T1000 (cell line): Measurements from ENCODE around the gene BARX2.

Experiments
- DNase-seq: peaks from one replicate; lab custom pipeline; 2025; ENCODE audit warnings: mixed read lengths; lab: John Stamatoyannopoulos, UW

BARX2 gene

DNA sequence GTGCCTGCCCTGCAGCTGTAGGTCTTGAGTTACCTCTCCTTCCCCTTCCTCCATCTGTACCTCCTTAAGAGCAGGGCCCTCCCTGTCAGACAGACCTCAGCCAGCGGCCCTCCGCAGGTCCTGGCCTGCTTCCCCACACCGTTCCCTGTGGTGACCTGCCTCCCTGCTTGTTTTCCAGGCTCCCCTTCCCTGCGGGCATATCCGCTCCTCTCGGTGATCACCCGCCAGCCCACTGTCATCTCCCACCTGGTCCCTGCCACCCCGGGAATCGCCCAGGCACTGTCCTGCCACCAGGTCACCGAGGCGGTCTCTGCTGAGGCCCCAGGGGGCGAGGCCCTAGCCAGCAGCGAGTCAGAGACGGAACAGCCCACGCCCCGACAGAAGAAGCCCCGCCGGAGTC, 60.9 kb downstream of the BARX2 start:
- no peak for DNase-seq

DNA sequence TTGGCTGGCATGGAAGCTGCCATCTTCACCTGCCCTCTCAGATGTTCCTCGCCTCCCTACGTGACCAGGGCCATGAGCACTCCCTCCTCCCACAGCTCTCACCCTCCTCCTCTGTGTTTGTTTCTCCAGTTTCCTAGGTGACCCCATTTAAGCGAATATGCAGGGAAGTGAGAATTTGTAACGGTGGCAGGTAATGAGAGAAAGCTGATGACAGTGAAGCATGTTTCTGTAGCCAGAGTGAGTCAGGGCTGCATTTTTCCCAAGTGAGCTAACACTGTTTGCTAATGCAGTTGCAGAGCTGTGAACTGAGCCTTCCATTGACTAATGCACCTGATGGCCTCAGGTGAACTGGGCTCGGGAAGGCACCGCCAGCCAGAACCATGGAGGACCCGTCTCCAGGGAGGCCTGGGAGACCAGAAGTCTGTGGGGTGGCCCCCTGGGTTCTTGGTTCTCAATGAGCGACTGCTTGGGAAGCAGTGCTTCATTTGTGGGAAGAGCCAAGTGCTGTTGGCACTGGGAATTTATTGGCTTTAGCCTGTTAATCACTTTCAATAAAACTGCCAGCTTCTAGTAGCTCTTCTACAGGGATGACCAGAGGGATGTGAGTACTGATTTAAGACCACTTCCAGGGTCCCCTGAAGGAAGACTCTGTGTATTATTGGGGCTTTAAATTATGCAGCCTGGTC, 64.5 kb downstream of the BARX2 start:
- DNase-seq = no peak

DNA sequence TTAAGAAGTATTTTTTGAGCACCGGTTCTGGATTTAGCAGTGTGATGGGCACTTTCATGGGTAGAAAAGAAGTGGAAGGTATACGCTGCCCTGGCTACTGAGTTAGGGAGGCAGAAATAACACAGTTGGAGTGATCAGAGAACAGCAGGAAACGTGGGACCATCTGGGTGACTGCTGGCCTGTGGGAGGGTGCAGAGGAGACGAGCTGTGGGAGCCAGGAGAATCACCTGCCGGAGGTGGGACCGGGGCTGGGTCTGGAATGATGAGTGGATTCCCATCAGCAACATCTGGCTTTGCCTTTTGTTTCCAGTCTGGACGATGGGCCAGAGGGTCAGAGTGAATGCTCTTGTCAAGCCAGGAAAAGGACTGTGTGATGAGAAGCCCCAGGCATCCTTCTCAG, 66.5 kb downstream of the BARX2 start:
- DNase-seq = no peak

DNA sequence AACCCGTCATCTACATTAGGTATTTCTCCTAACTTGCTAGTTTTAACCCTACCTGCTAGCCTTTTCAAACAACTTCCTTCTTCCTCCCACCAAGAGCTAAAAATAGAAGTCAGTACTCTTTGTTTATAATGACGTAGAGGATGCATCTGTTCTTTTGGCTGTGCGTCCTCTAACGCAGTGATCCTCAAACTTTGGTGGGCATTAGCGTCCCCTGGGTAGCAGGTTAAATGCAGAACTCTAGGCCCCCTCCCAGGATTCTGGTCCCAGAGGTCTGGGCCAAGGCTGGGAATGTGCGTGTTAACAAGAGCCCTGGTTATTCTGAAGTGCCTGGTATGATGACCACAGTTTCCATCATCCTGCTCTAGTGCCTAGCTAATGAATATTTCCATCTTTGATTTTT, 67.6 kb downstream of the BARX2 start:
- DNase-seq = no peak

DNA sequence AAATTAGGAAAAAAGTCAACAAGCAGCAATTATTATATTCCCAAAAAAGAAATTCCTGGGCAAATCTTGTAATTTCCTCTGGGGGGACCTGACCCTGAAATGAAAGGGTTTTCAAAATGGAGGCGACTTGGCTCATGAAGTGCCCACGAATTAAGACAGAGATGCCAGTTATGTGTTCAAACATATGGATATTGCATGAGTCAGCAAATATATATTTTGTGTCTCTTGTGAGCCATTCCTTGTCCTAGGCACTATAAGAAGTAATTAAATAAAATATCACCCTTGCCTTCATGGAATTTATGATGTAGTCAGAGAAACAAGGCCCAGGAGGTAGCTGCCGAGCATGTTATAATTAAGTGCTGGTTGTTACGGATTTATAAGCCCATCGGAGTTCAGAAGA, 68.6 kb downstream of the BARX2 start:
- DNase-seq = no peak

DNA sequence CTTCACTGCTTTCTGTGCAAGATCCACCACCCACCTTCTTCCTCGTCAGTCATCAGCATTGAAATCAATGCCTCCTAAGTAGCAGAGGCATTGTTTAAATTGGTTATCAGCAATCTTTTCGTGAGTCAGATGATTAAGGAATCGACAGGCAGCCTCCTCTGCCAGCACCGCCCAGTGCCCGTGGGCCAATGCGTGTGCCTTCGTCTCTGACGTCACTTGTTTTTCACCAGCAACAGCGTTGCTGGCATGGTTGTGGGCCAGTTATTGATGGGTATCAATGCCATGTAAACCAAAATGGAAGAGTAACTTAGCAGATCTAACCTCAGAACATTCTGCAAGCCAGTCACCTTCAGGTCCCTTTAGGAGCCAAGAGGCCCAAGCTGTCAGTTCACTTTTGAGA, 69.6 kb downstream of the BARX2 start:
- DNase-seq = no peak

DNA sequence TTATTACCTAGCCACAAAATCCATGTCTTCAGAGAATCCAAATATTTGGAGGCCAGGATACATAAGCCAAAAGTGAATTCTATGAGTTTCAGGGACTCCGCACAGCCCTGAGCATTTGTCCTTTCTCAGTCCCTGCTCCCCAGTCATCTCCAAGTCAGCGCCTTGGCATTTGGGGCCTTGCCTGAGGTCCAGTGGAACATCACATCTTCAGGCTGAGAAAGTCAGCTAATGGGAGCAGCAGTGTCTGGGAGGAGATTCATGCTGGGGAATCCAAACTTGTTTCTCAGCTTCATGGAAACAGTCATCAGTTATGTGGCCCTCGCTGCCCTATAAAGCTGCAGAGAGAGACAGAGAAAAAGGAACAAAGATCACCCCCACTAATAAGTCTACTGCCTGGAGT, 70.9 kb downstream of the BARX2 start:
- DNase-seq = no peak

DNA sequence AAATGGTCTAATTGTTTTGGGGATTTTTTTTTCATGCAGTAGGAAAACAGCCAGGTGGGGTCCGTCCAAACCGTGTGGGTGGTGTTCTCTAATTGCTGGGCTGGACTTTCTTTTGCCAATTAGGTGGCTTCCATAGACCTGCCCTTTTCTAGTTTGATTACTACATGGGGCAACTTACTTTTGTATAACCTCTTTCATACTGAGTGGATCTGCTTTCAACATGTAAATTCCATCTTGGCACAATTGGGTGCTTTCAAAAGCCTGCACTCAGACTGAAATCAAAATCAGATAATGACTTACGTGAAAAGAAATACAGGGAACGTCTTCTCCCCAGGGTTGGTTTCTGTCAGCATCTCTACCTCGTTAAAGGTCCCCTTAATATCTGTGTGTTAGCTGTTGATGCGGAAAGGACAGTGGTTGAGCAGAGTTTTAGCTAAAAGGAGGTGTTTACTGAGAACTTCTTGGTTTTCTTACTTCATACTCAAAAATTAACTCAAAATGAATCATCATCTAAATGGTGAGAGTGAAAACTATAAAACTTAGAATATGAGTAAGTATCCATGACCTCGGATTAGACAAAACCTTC, 72.1 kb downstream of the BARX2 start:
- no peak for DNase-seq

DNA sequence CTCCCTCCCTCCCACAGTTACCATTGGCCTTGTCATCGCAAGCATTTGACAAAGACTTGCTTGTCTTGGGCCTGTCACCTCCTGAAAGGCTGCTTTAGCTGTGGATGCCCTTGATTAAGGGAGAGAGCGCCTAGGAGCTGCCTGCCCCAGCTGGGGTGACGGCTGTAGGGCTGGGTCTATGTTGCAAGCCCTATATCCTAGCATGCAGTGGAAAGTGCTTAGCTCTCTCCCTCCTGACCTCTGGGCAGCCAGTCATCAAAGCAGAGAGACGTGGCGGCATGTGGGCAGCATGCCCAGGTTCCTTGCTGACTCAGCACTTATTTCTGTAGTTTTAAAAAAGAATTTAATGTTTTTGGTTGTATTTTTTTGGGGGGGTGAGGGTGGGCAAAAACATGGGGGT, 75.9 kb downstream of the BARX2 start:
- no peak for DNase-seq

DNA sequence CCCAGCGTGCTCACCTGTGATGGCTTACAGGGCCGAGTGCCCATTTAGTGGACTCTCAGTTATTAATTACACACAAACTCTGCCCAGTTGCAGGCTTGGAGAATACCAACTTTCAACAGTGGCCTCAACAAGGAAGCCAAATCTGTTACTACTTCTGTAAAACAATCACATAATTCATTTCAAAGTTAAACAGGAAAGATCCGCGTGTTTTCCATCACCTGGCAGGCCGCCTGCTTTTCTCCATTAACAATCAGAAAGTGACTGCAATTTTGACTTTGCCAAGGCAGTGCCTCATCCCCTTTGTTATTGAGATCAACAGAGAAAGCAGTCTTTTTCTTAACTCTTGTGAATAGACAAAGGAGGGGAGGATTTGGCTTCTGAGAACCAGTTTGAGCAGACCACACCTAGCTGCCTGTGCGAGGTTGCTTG, 77.7 kb downstream of the BARX2 start:
- DNase-seq = no peak

DNA sequence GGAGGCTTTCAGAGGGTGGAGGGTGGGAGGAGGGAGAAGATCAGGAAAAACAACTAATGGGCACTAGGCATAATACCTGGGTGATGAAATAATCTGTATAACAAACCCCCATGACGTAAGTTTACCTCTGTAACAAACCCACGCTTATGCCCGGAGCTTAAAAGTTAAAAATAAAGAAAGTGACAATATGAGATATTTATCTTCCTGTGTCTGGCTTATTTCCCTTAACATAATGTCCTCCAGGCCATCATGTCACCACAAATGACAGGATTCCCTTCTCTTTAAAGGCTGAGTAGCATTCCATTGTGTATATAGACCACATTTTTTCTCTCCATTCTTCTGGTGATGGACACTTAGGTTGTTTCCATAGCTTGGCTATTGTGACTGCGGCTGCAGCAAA, 79.5 kb downstream of the BARX2 start:
- no peak for DNase-seq

DNA sequence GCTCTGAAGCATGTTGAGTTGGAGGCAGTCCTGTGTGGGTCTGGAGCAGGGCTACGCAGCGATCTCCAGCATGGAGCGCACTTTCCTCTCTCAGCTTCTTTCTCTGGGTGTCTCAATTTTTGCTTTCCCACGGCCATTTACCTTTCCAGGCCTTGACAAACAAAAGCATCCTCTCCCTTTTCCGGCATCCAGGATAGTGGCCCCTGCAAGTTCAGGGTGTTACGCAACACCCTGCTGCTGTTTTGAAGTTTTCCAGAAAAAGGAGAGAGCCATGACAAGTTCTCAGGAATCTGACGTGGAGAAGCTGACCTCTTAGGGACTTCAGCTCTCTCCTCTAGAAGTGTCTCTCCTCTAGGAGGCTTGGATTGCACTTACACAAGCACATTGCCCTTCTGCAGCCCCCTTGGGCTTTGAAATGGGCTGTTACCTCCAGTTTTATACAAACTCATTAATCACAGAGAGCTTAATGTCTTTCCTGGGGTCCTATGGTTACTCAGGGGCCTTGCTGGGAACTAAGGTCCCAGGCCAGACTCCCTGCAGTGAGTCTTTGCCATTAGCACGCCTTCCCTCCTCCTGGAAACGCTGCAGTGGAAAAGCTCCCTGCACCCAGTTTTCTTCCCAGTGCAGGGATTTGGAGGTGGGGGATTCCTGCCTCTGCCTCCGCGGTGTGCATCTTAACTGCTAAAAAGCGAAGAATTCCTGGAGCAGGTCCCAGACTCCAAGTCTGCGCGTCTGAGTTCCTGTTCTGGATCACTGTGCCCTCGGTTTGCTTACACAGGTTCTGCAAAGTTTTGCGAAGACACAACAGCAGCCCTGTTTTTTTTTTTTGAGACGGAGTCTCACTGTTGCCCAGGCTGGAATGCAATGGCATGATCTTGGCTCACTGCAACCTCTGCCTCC, 80.4 kb downstream of the BARX2 start:
- no peak for DNase-seq

DNA sequence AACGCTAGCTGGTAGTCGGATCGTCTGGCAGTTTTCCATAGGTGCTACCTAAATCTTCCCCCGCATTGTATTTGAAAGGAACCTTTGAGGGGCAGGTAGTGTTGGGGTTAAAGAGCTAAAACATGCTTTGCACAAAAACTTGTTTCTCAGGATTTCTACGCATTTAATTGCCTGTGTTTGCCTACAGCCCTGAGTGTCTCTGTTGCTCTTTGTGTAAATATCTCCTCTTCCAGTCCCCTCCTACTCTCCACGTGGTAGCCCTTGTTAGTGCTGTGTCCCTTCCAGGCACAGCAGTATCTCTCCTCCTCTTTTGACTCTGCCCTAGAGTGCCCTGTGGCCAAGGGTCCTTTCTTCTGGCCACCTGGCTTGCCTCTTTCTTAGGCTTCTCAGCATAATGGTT, 81.7 kb downstream of the BARX2 start:
- DNase-seq = no peak

DNA sequence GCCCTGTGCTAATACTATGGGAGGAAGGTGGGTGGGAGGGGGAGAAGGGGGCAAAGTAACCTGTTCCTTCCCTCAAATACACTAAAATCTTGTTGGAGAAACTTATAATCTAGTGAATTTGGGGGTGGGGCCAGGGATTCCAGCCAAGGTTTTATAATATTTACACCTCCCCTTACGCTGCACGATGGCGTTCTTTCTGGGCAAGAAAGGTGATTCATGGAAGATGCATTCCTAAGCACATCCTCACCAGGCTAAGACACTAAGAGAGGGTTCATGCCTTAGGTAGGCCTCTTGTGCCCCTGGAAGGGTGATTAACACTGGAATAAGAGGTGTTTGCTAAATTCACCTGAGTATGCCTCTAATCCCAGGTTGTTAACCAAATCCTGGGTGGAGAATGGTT, 82.6 kb downstream of the BARX2 start:
- no peak for DNase-seq

DNA sequence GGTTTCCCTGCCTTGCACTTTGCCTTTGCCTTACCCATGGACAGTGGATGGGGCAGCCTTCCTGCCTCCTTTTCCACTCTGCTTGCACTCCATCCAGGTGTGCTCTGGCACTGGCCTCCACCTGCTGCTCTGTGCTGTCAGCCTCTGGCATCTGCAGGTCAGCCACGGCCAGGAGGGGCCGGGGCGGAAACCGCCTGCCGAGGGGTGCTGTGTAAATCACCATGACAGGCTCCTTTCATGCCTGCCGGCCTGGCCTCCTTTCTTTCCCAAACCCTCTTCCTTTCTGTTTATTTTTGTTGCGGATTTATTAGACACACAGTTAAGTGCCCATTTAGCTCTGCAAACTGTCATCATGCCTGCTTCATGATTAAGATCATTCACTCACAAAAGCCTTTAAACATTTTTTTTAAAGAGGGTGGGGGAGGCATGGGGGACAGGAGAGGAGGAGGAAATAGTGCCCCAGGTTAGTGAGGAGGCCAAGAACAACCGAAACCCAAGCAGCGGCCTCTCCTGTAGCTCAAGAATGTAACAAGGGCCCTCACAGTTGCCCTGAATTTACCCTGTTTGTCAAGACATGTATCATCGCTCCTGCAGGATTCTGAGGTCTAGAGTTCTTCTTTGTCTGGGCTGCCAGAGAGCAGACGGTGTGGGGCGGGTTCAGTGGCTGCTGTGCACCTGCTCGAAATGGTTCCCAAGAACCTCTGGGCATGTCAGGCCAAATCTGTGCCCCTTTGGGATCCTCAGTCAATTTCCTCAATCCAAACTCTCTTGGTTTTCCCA, 83.3 kb downstream of the BARX2 start:
- no peak for DNase-seq

DNA sequence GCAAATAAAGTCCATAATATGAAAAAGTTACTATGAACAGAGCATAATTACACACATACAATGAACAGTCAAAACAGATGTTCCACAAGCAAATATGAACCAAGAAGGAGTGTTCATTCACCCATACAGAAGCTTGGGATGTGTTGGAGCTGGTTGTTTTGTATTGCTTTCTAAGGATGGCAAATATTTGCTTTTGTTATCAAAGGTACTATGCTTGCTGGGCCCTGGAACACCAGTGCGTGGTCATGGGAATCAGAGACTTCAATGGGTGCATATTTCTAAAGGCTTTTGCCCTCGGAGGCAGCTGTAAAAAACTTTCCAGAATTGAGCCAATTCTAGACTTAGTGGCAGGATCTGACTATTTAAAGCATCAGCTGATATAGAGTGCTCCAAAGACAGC, 85.1 kb downstream of the BARX2 start:
- DNase-seq = no peak

DNA sequence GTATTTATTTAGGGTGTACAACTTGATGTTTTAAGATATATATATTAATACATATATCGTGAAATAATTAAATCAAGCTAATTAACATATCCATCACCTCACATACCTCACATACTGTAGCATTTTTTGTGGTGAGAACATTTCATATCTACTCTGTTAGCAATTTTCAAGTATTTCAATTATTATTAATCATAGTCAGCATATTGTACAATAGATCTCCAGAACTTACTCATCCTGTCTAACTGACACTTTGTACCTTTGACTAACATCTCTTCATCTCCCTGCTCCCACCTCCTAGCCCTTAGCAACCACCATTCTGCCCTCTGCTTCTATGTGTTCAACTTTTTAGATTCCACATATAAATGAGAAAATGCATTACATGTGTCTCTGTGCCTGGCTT, 108.4 kb downstream of the BARX2 start:
- DNase-seq = no peak

DNA sequence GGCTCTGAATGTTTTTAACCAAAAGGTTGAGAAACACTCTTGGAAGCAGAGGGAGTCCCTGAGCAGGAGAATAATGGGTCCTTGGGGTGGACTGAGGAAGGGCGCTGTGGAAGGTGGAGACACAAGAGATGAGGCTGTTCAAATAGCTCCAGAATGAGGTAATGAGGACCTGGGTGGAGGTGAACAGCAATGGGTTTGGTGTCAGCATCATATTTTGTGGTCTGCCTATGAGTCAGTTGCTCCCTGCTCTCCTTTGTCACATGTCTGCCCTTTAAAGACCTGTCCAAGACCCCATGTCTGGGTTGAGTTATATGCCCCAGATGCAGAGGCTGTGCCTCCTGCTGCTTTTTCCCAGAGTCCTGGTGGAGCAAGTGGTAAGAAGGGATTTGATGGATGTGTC, 113.6 kb downstream of the BARX2 start:
- DNase-seq = no peak

DNA sequence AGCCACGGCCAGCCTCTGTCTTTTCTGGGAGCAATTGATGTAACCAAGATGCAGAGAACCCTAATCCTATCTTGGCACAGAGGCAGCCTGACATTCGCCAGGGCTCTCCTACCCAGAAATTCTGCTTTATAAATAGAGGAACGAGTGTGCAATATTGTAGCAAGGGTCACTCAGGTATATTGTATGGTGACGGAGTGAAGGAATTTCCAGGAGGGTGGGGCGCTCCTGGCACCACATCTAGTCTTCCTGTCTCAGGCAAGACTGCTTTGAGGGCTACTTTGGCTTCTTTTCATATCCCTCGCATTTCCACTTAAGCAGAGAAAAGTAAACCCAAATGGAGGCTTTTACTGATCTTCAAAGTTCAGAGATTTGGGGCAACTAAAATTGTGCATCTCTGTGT, 114.4 kb downstream of the BARX2 start:
- DNase-seq = no peak

DNA sequence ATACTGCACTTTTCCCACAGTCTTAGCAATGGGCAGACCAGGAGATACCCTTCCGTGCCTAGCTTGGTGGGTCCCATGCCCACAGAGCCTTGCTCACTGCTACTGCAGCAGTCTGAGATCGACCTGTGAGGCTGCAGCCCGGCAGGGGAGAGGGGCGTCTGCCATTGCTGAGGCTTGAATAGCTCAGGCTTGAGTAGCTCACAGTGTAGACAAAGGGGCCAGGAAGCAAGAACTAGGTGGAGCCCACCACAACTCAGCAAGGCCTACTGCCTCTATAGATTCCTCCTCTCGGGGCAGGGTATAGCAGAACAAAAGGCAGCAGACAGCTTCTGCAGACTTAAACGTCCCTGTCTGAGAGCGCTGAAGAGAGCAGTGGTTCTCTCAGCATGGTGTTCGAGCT, 118.1 kb downstream of the BARX2 start:
- DNase-seq = no peak
